Measurements from ENCODE around the gene OR4D1.

The OR4D1 gene

DNA sequence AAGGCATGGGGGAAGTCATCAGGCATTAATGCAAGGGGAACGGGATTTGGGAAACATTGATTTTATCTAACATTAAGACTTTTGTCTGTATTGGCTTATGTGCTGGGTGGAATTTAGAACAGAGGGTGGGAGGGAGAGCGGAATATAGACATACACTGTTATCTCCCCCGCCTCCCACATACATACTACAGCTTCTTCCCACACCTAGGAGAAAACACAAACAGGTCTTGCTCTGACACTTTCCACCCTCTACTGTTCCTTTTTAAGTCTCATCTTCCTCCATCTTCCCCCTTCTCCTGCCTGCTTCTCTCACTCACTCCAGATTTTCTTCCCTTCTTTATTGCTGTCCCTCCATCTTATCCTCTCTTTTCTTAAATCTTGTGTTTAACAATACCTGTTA is 425 bp downstream of the OR4D1 start:
- Histone ChIP-seq H3K9ac (ENCODE audit: low read length in 5 of 5) (no peak overlapping the region), H3K9me3 (ENCODE audit: control insufficient read depth in 5 of 5, low read length in 5 of 5) (peaks cover 10 to 31% (median 20%) of the 10 kb centered on the region in 5 donors), H3K4me3 (ENCODE audit: low read depth in 1 of 5, low read length in 5 of 5) (no peak overlapping the region), H3K27me3 (ENCODE audit: control insufficient read depth in 5 of 5, insufficient read depth in 4 of 5, low read length in 5 of 5) (peaks cover 0 to 11% (median 0%) of the 10 kb centered on the region in 5 donors), H3K27ac (ENCODE audit: low read depth, low read length) (no peak overlapping the region), H3K36me3 (ENCODE audit: control insufficient read depth in 5 of 5, insufficient read depth in 5 of 5, low read length in 5 of 5) (no peaks in the 10 kb centered on the region), H3K4me1 (ENCODE audit: control insufficient read depth in 5 of 5, insufficient read depth in 5 of 5, low read length in 5 of 5) (peaks cover 0 to 5% (median 0%) of the 10 kb centered on the region in 5 donors)

DNA sequence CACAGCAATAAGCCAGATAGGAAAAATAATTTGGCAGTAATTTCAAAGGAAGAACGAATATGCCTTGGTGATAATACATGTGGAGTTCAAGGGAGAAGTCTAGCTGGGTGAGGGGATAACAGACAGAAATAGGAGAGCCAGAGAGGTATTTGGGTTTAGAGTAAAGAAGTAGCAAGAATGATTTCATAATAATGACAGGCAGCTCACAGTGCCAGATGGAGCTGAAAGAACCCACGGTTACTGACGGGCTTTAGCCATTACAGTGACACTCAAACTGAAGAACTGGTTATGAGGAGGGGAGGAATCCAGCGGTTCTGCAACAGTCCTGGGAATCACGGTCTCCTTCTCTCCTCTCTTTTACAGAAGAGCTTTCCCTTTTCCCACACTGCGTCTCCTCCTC is 2.2 kb downstream of the OR4D1 start:
- Histone ChIP-seq H3K4me3 (ENCODE audit: low read depth in 1 of 5, low read length in 5 of 5) (no peak overlapping the region), H3K9me3 (ENCODE audit: control insufficient read depth in 5 of 5, low read length in 5 of 5) (peaks cover 2 to 14% (median 9%) of the 10 kb centered on the region in 5 donors), H3K27ac (ENCODE audit: low read depth, low read length) (no peak overlapping the region), H3K36me3 (ENCODE audit: control insufficient read depth in 5 of 5, insufficient read depth in 5 of 5, low read length in 5 of 5) (no peaks in the 10 kb centered on the region), H3K27me3 (ENCODE audit: control insufficient read depth in 5 of 5, insufficient read depth in 4 of 5, low read length in 5 of 5) (peaks cover 0 to 16% (median 6%) of the 10 kb centered on the region in 5 donors), H3K9ac (ENCODE audit: low read length in 5 of 5) (no peak overlapping the region), H3K4me1 (ENCODE audit: control insufficient read depth in 5 of 5, insufficient read depth in 5 of 5, low read length in 5 of 5) (peaks cover 0 to 5% (median 0%) of the 10 kb centered on the region in 5 donors)

DNA sequence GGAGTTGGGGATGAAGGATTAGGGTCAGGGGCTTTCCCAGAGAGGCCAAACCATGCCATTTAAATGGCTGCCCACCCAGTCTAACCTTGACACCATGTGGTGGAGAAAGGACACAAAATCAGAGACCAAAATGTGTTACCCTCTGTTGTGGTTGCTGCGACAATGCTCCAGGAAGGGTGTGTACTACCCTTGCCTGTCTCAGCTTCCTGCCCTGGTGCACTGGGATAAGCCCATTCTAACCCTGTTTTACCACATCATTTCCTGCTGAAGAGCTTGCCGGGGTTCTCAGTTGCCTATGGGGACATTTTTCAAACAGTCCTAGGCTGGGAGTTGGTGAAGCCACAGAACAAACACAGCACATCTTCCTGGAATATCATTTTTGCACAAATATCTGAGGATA is 4.9 kb downstream of the OR4D1 start:
- peaks cover 0 to under 1% (median 0%) of the 10 kb centered on the region in 5 donors for H3K9me3 ChIP-seq (ENCODE audit: control insufficient read depth in 5 of 5, low read length in 5 of 5)
- no peak overlapping the region for H3K27ac ChIP-seq (ENCODE audit: low read depth, low read length)
- no peak overlapping the region for H3K9ac ChIP-seq (ENCODE audit: low read length in 5 of 5)
- peaks cover 0 to 35% (median 18%) of the 10 kb centered on the region in 5 donors for H3K27me3 ChIP-seq (ENCODE audit: control insufficient read depth in 5 of 5, insufficient read depth in 4 of 5, low read length in 5 of 5)
- H3K36me3 ChIP-seq (ENCODE audit: control insufficient read depth in 5 of 5, insufficient read depth in 5 of 5, low read length in 5 of 5), result no peaks in the 10 kb centered on the region
- H3K4me1 ChIP-seq (ENCODE audit: control insufficient read depth in 5 of 5, insufficient read depth in 5 of 5, low read length in 5 of 5), result peaks cover 0 to 12% (median 10%) of the 10 kb centered on the region in 5 donors
- H3K4me3 ChIP-seq (ENCODE audit: low read depth in 1 of 5, low read length in 5 of 5), result no peak overlapping the region

DNA sequence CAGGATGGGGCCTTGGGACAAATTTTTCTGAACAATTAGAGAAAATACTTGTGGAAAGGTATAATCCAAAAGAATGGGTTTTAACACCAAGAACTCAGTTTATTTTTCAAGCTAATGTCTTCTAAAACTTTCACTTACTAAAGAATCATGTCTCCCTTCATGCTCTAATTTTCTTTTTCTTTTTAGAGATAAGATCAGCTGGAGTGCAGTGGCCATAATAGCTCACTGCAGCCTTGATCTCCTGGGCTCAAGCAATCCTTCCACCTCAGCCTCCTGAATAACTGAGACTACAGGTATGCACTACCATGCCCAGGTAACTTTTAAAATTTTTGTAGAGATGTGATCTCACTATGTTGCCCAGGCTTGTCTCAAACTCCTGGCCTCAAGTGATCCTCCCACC is 5.5 kb downstream of the OR4D1 start:
- no peak overlapping the region for H3K4me3 ChIP-seq (ENCODE audit: low read depth in 1 of 5, low read length in 5 of 5)
- no peaks in the 10 kb centered on the region for H3K36me3 ChIP-seq (ENCODE audit: control insufficient read depth in 5 of 5, insufficient read depth in 5 of 5, low read length in 5 of 5)
- no peak overlapping the region for H3K9ac ChIP-seq (ENCODE audit: low read length in 5 of 5)
- no peak overlapping the region for H3K27ac ChIP-seq (ENCODE audit: low read depth, low read length)
- peaks cover 0 to 30% (median 14%) of the 10 kb centered on the region in 5 donors for H3K27me3 ChIP-seq (ENCODE audit: control insufficient read depth in 5 of 5, insufficient read depth in 4 of 5, low read length in 5 of 5)
- H3K4me1 ChIP-seq (ENCODE audit: control insufficient read depth in 5 of 5, insufficient read depth in 5 of 5, low read length in 5 of 5), result peaks cover 0 to 12% (median 10%) of the 10 kb centered on the region in 5 donors
- no peaks in the 10 kb centered on the region for H3K9me3 ChIP-seq (ENCODE audit: control insufficient read depth in 5 of 5, low read length in 5 of 5)

DNA sequence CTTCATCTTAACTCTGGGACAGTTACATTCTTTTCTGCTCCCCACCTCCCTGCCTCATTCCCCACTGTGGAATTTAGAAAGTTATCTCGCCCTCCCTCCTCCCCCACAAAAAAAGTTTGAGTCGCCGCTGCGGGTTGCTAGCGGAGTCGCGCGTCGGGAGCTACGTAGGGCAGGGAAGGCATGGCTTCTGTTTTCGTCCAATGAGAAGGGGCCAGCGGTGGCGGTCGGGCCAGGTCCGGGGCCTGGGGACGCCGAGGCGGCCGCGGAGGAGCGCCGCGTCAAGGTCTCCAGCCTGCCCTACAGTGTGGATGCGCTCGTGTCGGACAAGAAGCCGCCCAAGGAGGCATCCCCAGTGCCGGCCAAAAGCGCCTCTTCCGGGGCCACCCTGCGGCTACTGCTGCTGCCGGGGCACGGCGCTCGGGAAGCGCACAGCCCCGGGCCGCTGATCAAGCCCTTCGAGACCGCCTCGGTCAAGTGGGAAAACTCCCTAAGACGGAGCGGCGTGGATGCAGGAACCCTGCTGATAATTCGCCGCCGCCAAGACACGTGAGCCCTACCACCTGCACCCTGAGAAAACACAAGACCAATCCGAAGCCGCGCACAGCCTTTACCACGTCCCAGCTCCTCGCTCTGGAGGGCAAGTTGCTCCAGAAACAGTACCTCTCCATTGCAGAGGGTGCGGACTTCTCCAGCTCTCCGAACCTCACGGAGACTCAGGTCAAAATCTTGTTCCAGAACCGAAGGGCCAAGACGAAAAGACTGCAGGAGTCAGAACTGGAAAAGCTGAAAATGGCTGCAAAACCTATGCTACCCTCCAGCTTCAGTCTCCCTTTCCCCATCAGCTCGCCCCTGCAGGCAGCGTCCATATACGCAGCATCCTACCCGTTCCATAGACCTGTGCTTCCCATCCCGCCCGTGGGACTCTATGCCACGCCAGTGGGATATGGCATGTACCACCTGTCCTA is 8.9 kb downstream of the OR4D1 start:
- Histone ChIP-seq H3K4me3 (ENCODE audit: low read depth in 1 of 5, low read length in 5 of 5) (peak overlapping the region; percentile 30 to 60 (median 50)), H3K27me3 (ENCODE audit: control insufficient read depth in 5 of 5, insufficient read depth in 4 of 5, low read length in 5 of 5) (peaks cover 0 to 31% (median 14%) of the 10 kb centered on the region in 5 donors), H3K36me3 (ENCODE audit: control insufficient read depth in 5 of 5, insufficient read depth in 5 of 5, low read length in 5 of 5) (no peaks in the 10 kb centered on the region), H3K9me3 (ENCODE audit: control insufficient read depth in 5 of 5, low read length in 5 of 5) (no peaks in the 10 kb centered on the region), H3K27ac (ENCODE audit: low read depth, low read length) (no peak overlapping the region), H3K4me1 (ENCODE audit: control insufficient read depth in 5 of 5, insufficient read depth in 5 of 5, low read length in 5 of 5) (peaks cover 0 to 12% (median 10%) of the 10 kb centered on the region in 5 donors), H3K9ac (ENCODE audit: low read length in 5 of 5) (no peak overlapping the region)

DNA sequence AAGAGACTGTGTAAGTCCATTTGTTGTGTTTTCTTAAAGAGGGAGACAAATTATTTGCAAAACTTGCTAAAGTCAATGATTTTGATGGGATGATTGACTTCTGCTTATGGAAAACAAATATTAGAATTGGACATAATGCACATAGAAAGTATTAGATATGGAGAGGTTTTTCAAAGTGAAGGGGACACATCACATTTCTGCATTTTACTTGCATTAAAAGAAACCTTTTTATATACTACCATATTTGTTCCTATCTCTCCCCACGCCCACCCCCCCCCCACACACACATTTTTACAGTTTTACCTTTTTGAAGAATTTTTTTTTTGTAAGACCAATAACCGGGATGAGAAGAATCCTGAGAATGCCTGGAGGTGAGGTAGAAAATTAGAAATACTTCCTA is 10.0 kb downstream of the OR4D1 start:
- H3K9me3 ChIP-seq (ENCODE audit: control insufficient read depth in 5 of 5, low read length in 5 of 5), result no peaks in the 10 kb centered on the region
- H3K4me1 ChIP-seq (ENCODE audit: control insufficient read depth in 5 of 5, insufficient read depth in 5 of 5, low read length in 5 of 5), result peaks cover 0 to 10% (median 7%) of the 10 kb centered on the region in 5 donors
- H3K36me3 ChIP-seq (ENCODE audit: control insufficient read depth in 5 of 5, insufficient read depth in 5 of 5, low read length in 5 of 5), result no peaks in the 10 kb centered on the region
- H3K4me3 ChIP-seq (ENCODE audit: low read depth in 1 of 5, low read length in 5 of 5), result no peak overlapping the region
- no peak overlapping the region for H3K9ac ChIP-seq (ENCODE audit: low read length in 5 of 5)
- no peak overlapping the region for H3K27ac ChIP-seq (ENCODE audit: low read depth, low read length)
- H3K27me3 ChIP-seq (ENCODE audit: control insufficient read depth in 5 of 5, insufficient read depth in 4 of 5, low read length in 5 of 5), result peaks cover 0 to 31% (median 14%) of the 10 kb centered on the region in 5 donors

DNA sequence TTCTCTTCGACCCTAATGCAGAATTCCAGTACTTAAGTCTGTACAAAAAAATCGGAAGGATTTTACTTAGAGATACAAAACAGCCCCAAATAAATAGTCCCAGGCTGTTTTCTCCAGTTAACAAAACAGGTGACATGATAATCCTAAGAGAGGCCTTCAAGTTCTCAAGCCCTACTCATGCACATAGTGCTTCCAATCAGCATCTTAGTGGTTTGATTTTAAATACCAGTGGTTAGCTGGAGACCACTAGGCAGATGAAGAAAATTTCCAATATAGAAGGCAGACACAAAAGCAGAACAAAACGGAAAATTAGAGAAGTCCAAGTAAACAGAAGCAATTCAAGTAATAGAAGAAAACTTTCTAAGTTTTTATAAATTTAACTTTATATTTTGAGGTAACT is 13.4 kb downstream of the OR4D1 start:
- Histone ChIP-seq H3K9ac (ENCODE audit: low read length in 5 of 5) (no peak overlapping the region), H3K4me1 (ENCODE audit: control insufficient read depth in 5 of 5, insufficient read depth in 5 of 5, low read length in 5 of 5) (peaks cover 0 to 10% (median 7%) of the 10 kb centered on the region in 5 donors), H3K9me3 (ENCODE audit: control insufficient read depth in 5 of 5, low read length in 5 of 5) (no peaks in the 10 kb centered on the region), H3K27ac (ENCODE audit: low read depth, low read length) (no peak overlapping the region), H3K4me3 (ENCODE audit: low read depth in 1 of 5, low read length in 5 of 5) (no peak overlapping the region), H3K27me3 (ENCODE audit: control insufficient read depth in 5 of 5, insufficient read depth in 4 of 5, low read length in 5 of 5) (peaks cover 0 to 23% (median 9%) of the 10 kb centered on the region in 5 donors), H3K36me3 (ENCODE audit: control insufficient read depth in 5 of 5, insufficient read depth in 5 of 5, low read length in 5 of 5) (no peaks in the 10 kb centered on the region)

DNA sequence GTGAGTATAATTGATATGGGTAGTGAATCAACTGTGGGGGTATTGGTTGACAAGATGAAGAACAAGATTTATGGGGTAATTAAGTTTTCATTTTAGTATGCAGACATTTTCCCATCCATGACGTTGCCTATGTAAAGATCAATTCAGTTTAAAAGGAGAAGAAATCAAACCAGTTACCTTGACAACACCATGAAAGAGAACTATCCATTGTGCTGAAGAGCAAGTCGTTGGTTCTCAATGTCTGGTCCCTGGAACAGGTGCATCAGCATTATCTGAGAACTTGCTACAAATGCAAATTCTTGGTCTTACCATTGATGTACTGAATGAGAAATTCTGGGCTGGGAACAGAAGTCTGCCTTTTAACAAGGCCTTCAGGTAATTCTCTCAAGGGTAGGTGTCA is 17.8 kb downstream of the OR4D1 start:
- Histone ChIP-seq H3K4me3 (ENCODE audit: low read depth in 1 of 5, low read length in 5 of 5) (no peak overlapping the region), H3K27me3 (ENCODE audit: control insufficient read depth in 5 of 5, insufficient read depth in 4 of 5, low read length in 5 of 5) (peaks cover 0 to 10% (median 6%) of the 10 kb centered on the region in 5 donors)

DNA sequence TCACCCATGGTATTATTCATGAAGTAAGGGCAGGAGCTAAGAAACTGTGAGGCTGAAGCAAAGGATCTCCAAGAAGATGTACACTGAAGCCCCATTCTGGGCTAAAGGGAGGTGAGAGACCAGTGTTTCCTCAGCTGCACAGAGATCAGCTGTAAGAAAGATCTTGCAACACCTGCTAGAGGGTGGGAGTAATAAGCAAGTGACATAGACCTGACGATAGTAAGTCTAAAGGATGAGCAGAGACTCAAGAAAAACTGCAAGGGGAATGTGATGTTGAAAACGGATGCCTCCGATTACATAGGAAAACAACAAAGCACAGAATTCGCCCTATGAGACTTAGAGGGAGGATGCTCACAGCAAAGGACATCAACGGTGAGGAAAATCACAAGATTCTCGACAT is 18.5 kb downstream of the OR4D1 start, which contains the start of gene OR4D2:
OR4D2 (plus strand) TSS at position 301 of the 400 bp plus-strand sequence. CDS start 2,674 bp downstream, outside the sequence.
- no peaks in the 10 kb centered on the region for H3K4me1 ChIP-seq (ENCODE audit: control insufficient read depth in 5 of 5, insufficient read depth in 5 of 5, low read length in 5 of 5)
- H3K27ac ChIP-seq (ENCODE audit: low read depth, low read length), result no peak within 1 kb of the TSS
- H3K27me3 ChIP-seq (ENCODE audit: control insufficient read depth in 5 of 5, insufficient read depth in 4 of 5, low read length in 5 of 5), result peaks cover 0 to 10% (median 6%) of the 10 kb centered on the region in 5 donors
- no peak within 1 kb of the TSS for H3K4me3 ChIP-seq (ENCODE audit: low read depth in 1 of 5, low read length in 5 of 5)
- H3K9ac ChIP-seq (ENCODE audit: low read length in 5 of 5), result no peak within 1 kb of the TSS
- H3K36me3 ChIP-seq (ENCODE audit: control insufficient read depth in 5 of 5, insufficient read depth in 5 of 5, low read length in 5 of 5), result no peaks in the 10 kb centered on the region
- H3K9me3 ChIP-seq (ENCODE audit: control insufficient read depth in 5 of 5, low read length in 5 of 5), result no peaks in the 10 kb centered on the region

More for the DNA sequence above, 17.8 kb downstream of the OR4D1 start:
- Histone ChIP-seq H3K36me3 (ENCODE audit: control insufficient read depth in 5 of 5, insufficient read depth in 5 of 5, low read length in 5 of 5) (no peaks in the 10 kb centered on the region), H3K27ac (ENCODE audit: low read depth, low read length) (no peak overlapping the region), H3K9ac (ENCODE audit: low read length in 5 of 5) (no peak overlapping the region), H3K9me3 (ENCODE audit: control insufficient read depth in 5 of 5, low read length in 5 of 5) (no peaks in the 10 kb centered on the region), H3K4me1 (ENCODE audit: control insufficient read depth in 5 of 5, insufficient read depth in 5 of 5, low read length in 5 of 5) (no peaks in the 10 kb centered on the region)

DNA sequence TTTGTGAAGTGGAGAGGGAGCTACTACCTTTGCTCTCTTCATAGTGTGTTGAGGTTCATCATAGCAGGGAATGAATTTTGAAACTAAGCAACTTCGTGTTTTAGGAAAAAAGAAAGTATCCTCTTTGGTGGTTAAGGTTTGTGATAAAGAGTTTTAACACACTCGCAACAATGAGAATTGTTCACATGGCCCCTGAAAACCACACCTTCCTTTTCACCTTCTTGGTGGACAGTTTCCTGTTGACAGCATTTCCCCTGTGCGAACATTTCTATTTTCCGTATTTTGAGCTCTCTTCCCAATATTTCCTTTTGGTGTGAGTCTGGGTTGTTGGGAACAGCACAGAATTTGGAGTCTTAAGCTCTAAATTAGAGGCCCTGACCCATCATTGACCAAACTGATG is 22.4 kb downstream of the OR4D1 start:
- peaks cover 0 to 12% (median 5%) of the 10 kb centered on the region in 5 donors for H3K27me3 ChIP-seq (ENCODE audit: control insufficient read depth in 5 of 5, insufficient read depth in 4 of 5, low read length in 5 of 5)
- no peak overlapping the region for H3K27ac ChIP-seq (ENCODE audit: low read depth, low read length)
- no peaks in the 10 kb centered on the region for H3K4me1 ChIP-seq (ENCODE audit: control insufficient read depth in 5 of 5, insufficient read depth in 5 of 5, low read length in 5 of 5)
- H3K9me3 ChIP-seq (ENCODE audit: control insufficient read depth in 5 of 5, low read length in 5 of 5), result no peaks in the 10 kb centered on the region
- no peak overlapping the region for H3K9ac ChIP-seq (ENCODE audit: low read length in 5 of 5)
- no peaks in the 10 kb centered on the region for H3K36me3 ChIP-seq (ENCODE audit: control insufficient read depth in 5 of 5, insufficient read depth in 5 of 5, low read length in 5 of 5)
- no peak overlapping the region for H3K4me3 ChIP-seq (ENCODE audit: low read depth in 1 of 5, low read length in 5 of 5)
